Body of pancreas (tissue), 4 donors: ENCODE measurements around the gene HSF2BP.

Experiments used
- CTCF ChIP-seq, 7 experiments: fragments of 450-650 bp in 4 of 7; fragments of 200-600 bp in 3 of 7; sonication (generic) in 3 of 7; IDR thresholded peaks; one replicate each; pipeline ENCODE4 v1.5.1; 2016 to 2019; ENCODE audit warnings: antibody characterized with exemption in 7 of 7
- POLR2A ChIP-seq, 3 donors: fragments of 450-650 bp; IDR thresholded peaks; one replicate each; pipeline ENCODE4 v1.6.1; 2016; ENCODE audit warnings: antibody characterized with exemption in 3 of 3, mild to moderate bottlenecking in 2 of 3

- TF ChIP-seq CTCF (IDR thresholded peaks at IDR 0.05) (no peak), POLR2A (IDR thresholded peaks at IDR 0.05) (no peak)
These were observed 3.7 kb upstream of the HSF2BP start for GRCh38 chr21:43663033-43663432.
